ENCODE results near the gene WASHC2A.
"Not testable (repeated sequence)": the region's sequence is repeated elsewhere in the genome, so short reads cannot be mapped to it uniquely, and the experiment has no call there.

DNA sequence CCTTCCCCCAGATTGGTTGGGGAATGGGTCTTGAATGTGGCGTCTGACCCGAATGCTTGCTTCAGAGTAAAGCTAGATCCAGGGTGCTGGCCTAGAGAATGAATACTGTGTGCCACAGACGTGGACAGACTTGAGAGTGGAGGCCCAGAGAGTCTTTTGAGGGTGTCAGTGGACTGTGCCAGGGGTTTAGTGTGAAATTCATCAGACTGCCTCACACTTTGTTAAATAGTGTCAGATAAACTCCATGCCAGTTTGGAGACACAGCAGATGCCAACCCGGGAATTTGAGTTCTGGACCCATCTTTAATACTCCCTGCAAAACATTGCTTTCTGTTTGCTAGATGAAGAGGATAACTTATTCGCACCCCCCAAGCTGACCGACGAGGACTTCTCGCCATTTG, 25.2 kb downstream of the WASHC2A start:
- TF ChIP-seq, protein P1, sequence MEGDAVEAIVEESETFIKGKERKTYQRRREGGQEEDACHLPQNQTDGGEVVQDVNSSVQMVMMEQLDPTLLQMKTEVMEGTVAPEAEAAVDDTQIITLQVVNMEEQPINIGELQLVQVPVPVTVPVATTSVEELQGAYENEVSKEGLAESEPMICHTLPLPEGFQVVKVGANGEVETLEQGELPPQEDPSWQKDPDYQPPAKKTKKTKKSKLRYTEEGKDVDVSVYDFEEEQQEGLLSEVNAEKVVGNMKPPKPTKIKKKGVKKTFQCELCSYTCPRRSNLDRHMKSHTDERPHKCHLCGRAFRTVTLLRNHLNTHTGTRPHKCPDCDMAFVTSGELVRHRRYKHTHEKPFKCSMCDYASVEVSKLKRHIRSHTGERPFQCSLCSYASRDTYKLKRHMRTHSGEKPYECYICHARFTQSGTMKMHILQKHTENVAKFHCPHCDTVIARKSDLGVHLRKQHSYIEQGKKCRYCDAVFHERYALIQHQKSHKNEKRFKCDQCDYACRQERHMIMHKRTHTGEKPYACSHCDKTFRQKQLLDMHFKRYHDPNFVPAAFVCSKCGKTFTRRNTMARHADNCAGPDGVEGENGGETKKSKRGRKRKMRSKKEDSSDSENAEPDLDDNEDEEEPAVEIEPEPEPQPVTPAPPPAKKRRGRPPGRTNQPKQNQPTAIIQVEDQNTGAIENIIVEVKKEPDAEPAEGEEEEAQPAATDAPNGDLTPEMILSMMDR (IDR thresholded peaks at IDR 0.05) = not testable (repeated sequence)
- not testable (repeated sequence) for TF ChIP-seq EP300 (IDR thresholded peaks at IDR 0.05; ENCODE audit: low read depth); POLR2AphosphoS5 (IDR thresholded peaks at IDR 0.05)
